Gastrocnemius medialis (tissue), 4 donors: ENCODE data around the gene RNF112. TPM values are rescaled to one million over a fixed set of nuclear protein-coding genes. Genes with fewer than 3 reads are reported as not detected.

ENCODE experiments used
- ATAC-seq, 2 donors: fragments of 150-250 bp; one replicate each; pipeline ENCODE4 v1.9.1; 2016
- DNase-seq, 2 donors: peaks; one replicate each; pipeline ENCODE4 v3.0.0-alpha.2; 2019
- H3K27ac ChIP-seq, 4 donors: fragments of 200-600 bp; sonication (generic); 1 replicate in 1 of 4; 2 replicates in 3 of 4; pipeline ENCODE4 v1.5.1; 2016 to 2018; ENCODE audit warnings: mild to moderate bottlenecking in 2 of 4, moderate library complexity in 1 of 4
- H3K27me3 ChIP-seq, 3 donors: fragments of 200-600 bp; sonication (generic) in 2 of 3; 1 replicate in 1 of 3; 2 replicates in 2 of 3; pipeline versions ENCODE4 v1.5.1 to v1.6.0; 2016 to 2019; ENCODE audit warnings: mild to moderate bottlenecking in 1 of 3, moderate library complexity in 1 of 3
- H3K36me3 ChIP-seq, 2 donors: fragments of 200-600 bp; sonication (generic) in 1 of 2; one replicate each; pipeline ENCODE4 v1.5.1; 2017 to 2018
- H3K4me1 ChIP-seq, 2 donors: fragments of 200-600 bp; sonication (generic) in 1 of 2; one replicate each; pipeline ENCODE4 v1.5.1; 2016 to 2017; ENCODE audit warnings: mild to moderate bottlenecking in 2 of 2
- H3K4me3 ChIP-seq, 4 donors: fragments of 200-600 bp; sonication (generic) in 3 of 4; 1 replicate in 1 of 4; 2 replicates in 3 of 4; pipeline ENCODE4 v1.5.1; 2016 to 2019; ENCODE audit warnings: mild to moderate bottlenecking in 2 of 4
- H3K9me3 ChIP-seq, 3 donors: fragments of 200-600 bp; sonication (generic) in 2 of 3; 1 replicate in 1 of 3; 2 replicates in 2 of 3; pipeline ENCODE4 v1.5.1; 2016 to 2019
- CTCF ChIP-seq, 5 experiments: fragments of 450-650 bp in 3 of 5; fragments of 200-600 bp in 2 of 5; sonication (generic) in 2 of 5; IDR thresholded peaks in 4 of 5; conservative IDR thresholded peaks in 1 of 5; 1 replicate in 4 of 5; 2 replicates in 1 of 5; pipeline ENCODE4 v1.5.1; 2016 to 2019; ENCODE audit warnings: antibody characterized with exemption in 5 of 5, mild to moderate bottlenecking in 3 of 5, moderate library complexity in 3 of 5
- POLR2A ChIP-seq, 2 donors: fragments of 450-650 bp; IDR thresholded peaks; one replicate each; pipeline ENCODE4 v1.6.1; 2017; ENCODE audit warnings: antibody characterized with exemption in 2 of 2, mild to moderate bottlenecking in 2 of 2, moderate library complexity in 2 of 2
- in situ Hi-C, 4 donors: fragments of 200-750 bp; cut with MboI; loops; one replicate each; pipeline versions ENCODE4 v1.15.0 to v1.8.0; 2017; ENCODE audit warnings: low sequenced_read_pairs in 4 of 4
- intact Hi-C: fragments of 100-400 bp; cut with DNase I; formaldehyde crosslinking; loops from one replicate; pipeline ENCODE4 v1.15.1; 2023; ENCODE audit warnings: low total_unique reads
- total RNA-seq, 4 donors: library from RNA; depleted of rRNA; stranded (reverse); fragments of >200 nt; gene quantifications; one replicate each; pipeline versions ENCODE4 v1.1.0 to v1.2.3, GENCODE V29; 2016

The RNF112 gene
- total RNA-seq, 4 donors from 2014 or later: 0.51 to 0.98 (median 0.57) TPM

- TF ChIP-seq POLR2A (IDR thresholded peaks at IDR 0.05) (no peak), CTCF (IDR thresholded peaks at IDR 0.05 in 4 of 5, conservative IDR thresholded peaks at IDR 0.05 in 1 of 5) (peak in 1 of 5 experiments; percentile 36)
- peaks cover 4 to 9% of the 10 kb centered on the region in 2 donors for H3K4me1 ChIP-seq
- ATAC-seq (no peak), DNase-seq (no peak)
- H3K9me3 ChIP-seq: no peaks in the 10 kb centered on the region
- H3K4me3 ChIP-seq: peak overlapping the region; percentile 60 to 86 (median 72)
- in situ Hi-C loops: loop anchor here (5.0 to 25.0 kb wide), 4 partner anchors 84 to 402 kb away; partner anchors contain the start of gene ALDH3A2 (in 1 of the 4)
- no peaks in the 10 kb centered on the region for H3K27me3 ChIP-seq
- H3K27ac ChIP-seq: peak overlapping the region; percentile 79 to 92 (median 84)
- H3K36me3 ChIP-seq: no peaks in the 10 kb centered on the region
- intact Hi-C loops: loop anchor here (2.0 to 5.0 kb wide), 3 partner anchors 284 to 404 kb away; partner anchors contain the start of gene ALDH3A2
These were observed 48.0 kb upstream of the RNF112 start for GRCh38 chr17:19363114-19363438.

GRCh38 chr17:19363460-19364035, 47.5 kb upstream of the RNF112 start:
- no peaks in the 10 kb centered on the region for H3K9me3 ChIP-seq
- no peaks in the 10 kb centered on the region for H3K27me3 ChIP-seq
- ATAC-seq (no peak), DNase-seq (no peak)
- TF ChIP-seq CTCF (IDR thresholded peaks at IDR 0.05 in 4 of 5, conservative IDR thresholded peaks at IDR 0.05 in 1 of 5): no peak
- no peak for TF ChIP-seq POLR2A (IDR thresholded peaks at IDR 0.05)
- H3K27ac ChIP-seq: no peak overlapping the region
- peaks cover 4 to 9% of the 10 kb centered on the region in 2 donors for H3K4me1 ChIP-seq
- in situ Hi-C loops (loop anchor here (5.0 to 25.0 kb wide), 4 partner anchors 84 to 401 kb away; partner anchors contain the start of gene ALDH3A2 (in 1 of the 4)), intact Hi-C loops (loop anchor here (2.0 to 5.0 kb wide), 3 partner anchors 284 to 403 kb away; partner anchors contain the start of gene ALDH3A2)
- H3K4me3 ChIP-seq: no peak overlapping the region
- no peaks in the 10 kb centered on the region for H3K36me3 ChIP-seq

GRCh38 chr17:19364699-19365498, 46.1 kb upstream of the RNF112 start:
- Histone ChIP-seq H3K36me3 (no peaks in the 10 kb centered on the region), H3K27me3 (no peaks in the 10 kb centered on the region), H3K27ac (no peak overlapping the region), H3K4me3 (no peak overlapping the region), H3K9me3 (no peaks in the 10 kb centered on the region), H3K4me1 (peaks cover 4 to 9% of the 10 kb centered on the region in 2 donors)
- ATAC-seq (no peak), DNase-seq (no peak)
- TF ChIP-seq CTCF (IDR thresholded peaks at IDR 0.05 in 4 of 5, conservative IDR thresholded peaks at IDR 0.05 in 1 of 5) (no peak), POLR2A (IDR thresholded peaks at IDR 0.05) (no peak)
- intact Hi-C loops: loop anchor here (5.0 kb wide), 2 partner anchors 282 to 387 kb away; partner anchors contain the start of gene ALDH3A2
- in situ Hi-C loops: loop anchor here (5.0 to 25.0 kb wide), 4 partner anchors 82 to 400 kb away; partner anchors contain the start of gene ALDH3A2 (in 1 of the 4)

- ATAC-seq (no peak), DNase-seq (no peak)
- Histone ChIP-seq H3K36me3 (no peaks in the 10 kb centered on the region), H3K4me3 (no peak overlapping the region), H3K4me1 (peaks cover 4 to 9% of the 10 kb centered on the region in 2 donors), H3K9me3 (no peaks in the 10 kb centered on the region), H3K27me3 (no peaks in the 10 kb centered on the region), H3K27ac (no peak overlapping the region)
- TF ChIP-seq POLR2A (IDR thresholded peaks at IDR 0.05): no peak
- TF ChIP-seq CTCF (IDR thresholded peaks at IDR 0.05 in 4 of 5, conservative IDR thresholded peaks at IDR 0.05 in 1 of 5): no peak
- in situ Hi-C loops (loop anchor here (5.0 to 25.0 kb wide), 4 partner anchors 82 to 399 kb away; partner anchors contain the start of gene ALDH3A2 (in 1 of the 4)), intact Hi-C loops (no loop called here)
These were observed 45.6 kb upstream of the RNF112 start for GRCh38 chr17:19365499-19365817.
